ENCODE data around the gene LCMT1. TPM values are rescaled to one million over a fixed set of nuclear protein-coding genes. Genes with fewer than 3 reads are reported as not detected.

LCMT1 gene
- polyA plus RNA-seq, 3 donors, result 27.2 to 34.2 (median 33.1) TPM

DNA sequence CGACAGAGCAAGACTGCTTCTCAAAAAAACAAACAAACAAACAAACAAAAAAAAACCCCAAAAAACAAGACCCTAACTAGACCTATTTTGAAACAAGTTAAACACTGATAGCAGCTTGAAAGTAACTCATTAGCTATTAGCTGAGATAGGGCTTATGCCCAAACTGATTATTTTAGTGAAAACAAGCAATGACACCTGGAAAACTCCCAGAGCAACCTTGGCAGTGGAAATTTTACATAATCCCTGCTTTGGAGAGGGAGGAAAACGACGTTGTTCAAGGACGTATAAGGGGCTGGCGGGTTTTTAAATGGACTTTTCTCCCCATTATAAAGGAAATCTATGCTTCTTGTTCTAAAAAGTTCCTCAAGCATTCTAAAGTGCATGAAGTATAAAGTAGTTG is 59.8 kb downstream of the LCMT1 start:
- Mint-ChIP-seq H3K27ac (no peak overlapping the region), H3K9me3 (no peaks in the 10 kb centered on the region), H3K27me3 (ENCODE audit: low read depth in 3 of 3) (no peaks in the 10 kb centered on the region), H3K4me1 (no peaks in the 10 kb centered on the region), H3K4me3 (no peak overlapping the region), H3K36me3 (peaks cover 68 to 78% of the 10 kb centered on the region in 2 donors)
- Histone ChIP-seq H3K36me3 (replicated peaks in 1 of 2; ENCODE audit: control insufficient read depth in 1 of 2, insufficient read depth in 2 of 2, low read length in 2 of 2) (peaks cover 49 to 91% of the 10 kb centered on the region in 2 donors), H3K4me3 (replicated peaks in 1 of 3; ENCODE audit: low read depth in 2 of 3, low read length in 3 of 3) (no peak overlapping the region), H3K4me2 (replicated peaks; ENCODE audit: extremely low read depth, low read length, poor library complexity, severe bottlenecking) (no peak overlapping the region), H4K20me1 (ENCODE audit: insufficient read depth, low read length) (no peaks in the 10 kb centered on the region), H3K4me1 (ENCODE audit: control insufficient read depth in 1 of 2, insufficient read depth in 2 of 2, low read length in 2 of 2) (no peaks in the 10 kb centered on the region), H2AFZ (ENCODE audit: insufficient read depth, low read depth, low read length, poor library complexity, severe bottlenecking) (no peak overlapping the region), H3K27ac (ENCODE audit: low read depth in 1 of 2, low read length in 2 of 2) (no peak overlapping the region), H3K79me2 (ENCODE audit: insufficient read depth, low read length) (no peaks in the 10 kb centered on the region), H3K9ac (ENCODE audit: insufficient read depth, low read length, poor library complexity, severe bottlenecking) (no peak overlapping the region), H3K27me3 (ENCODE audit: control insufficient read depth in 2 of 2, insufficient read depth in 2 of 2, low read length in 2 of 2) (no peaks in the 10 kb centered on the region), H3K9me3 (replicated peaks in 1 of 2; ENCODE audit: control insufficient read depth in 1 of 2, insufficient read depth in 1 of 2, low read length in 2 of 2) (no peaks in the 10 kb centered on the region)
- TF ChIP-seq, protein P1, sequence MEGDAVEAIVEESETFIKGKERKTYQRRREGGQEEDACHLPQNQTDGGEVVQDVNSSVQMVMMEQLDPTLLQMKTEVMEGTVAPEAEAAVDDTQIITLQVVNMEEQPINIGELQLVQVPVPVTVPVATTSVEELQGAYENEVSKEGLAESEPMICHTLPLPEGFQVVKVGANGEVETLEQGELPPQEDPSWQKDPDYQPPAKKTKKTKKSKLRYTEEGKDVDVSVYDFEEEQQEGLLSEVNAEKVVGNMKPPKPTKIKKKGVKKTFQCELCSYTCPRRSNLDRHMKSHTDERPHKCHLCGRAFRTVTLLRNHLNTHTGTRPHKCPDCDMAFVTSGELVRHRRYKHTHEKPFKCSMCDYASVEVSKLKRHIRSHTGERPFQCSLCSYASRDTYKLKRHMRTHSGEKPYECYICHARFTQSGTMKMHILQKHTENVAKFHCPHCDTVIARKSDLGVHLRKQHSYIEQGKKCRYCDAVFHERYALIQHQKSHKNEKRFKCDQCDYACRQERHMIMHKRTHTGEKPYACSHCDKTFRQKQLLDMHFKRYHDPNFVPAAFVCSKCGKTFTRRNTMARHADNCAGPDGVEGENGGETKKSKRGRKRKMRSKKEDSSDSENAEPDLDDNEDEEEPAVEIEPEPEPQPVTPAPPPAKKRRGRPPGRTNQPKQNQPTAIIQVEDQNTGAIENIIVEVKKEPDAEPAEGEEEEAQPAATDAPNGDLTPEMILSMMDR (IDR thresholded peaks at IDR 0.05), result no peak
- no CpG with 5 or more reads among the region's 5 CpGs for WGBS (ENCODE audit: insufficient coverage)
- intact Hi-C loops (cut with micrococcal nuclease), result no loop called here
- no peak for DNase-seq

DNA sequence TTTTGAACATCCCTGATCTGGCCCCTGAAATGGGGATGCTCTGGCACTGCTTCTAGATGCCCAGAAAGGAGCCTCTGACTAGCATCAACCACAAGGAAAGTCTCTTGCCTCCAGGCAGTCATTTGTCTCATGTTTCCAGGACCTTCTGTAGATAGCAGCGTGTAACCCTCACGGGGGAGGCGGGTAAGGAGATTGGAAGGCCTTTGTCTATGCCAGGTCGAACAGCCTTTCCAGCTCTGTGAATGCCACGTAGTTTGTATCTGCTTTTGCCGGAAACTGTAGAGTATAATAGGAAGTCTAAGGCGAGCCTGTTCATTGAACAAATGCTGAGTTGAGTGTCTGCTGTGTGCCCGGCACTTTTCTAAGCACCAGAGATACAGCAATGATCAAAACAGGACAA is 61.3 kb downstream of the LCMT1 start:
- no peaks in the 10 kb centered on the region for H3K9me3 Mint-ChIP-seq
- H3K4me3 ChIP-seq (replicated peaks in 1 of 3; ENCODE audit: low read depth in 2 of 3, low read length in 3 of 3), result no peak overlapping the region
- H3K4me2 ChIP-seq (replicated peaks; ENCODE audit: extremely low read depth, low read length, poor library complexity, severe bottlenecking), result no peak overlapping the region
- no peak for DNase-seq
- peaks cover 57 to 69% of the 10 kb centered on the region in 2 donors for H3K36me3 Mint-ChIP-seq
- no peaks in the 10 kb centered on the region for H3K79me2 ChIP-seq (ENCODE audit: insufficient read depth, low read length)
- no peaks in the 10 kb centered on the region for H3K9me3 ChIP-seq (replicated peaks in 1 of 2; ENCODE audit: control insufficient read depth in 1 of 2, insufficient read depth in 1 of 2, low read length in 2 of 2)
- 98% methylated on average over 6 of the region's 8 CpGs for WGBS (ENCODE audit: insufficient coverage)
- intact Hi-C loops (cut with micrococcal nuclease), result no loop called here
- H3K9ac ChIP-seq (ENCODE audit: insufficient read depth, low read length, poor library complexity, severe bottlenecking), result no peak overlapping the region
- no peak overlapping the region for H3K27ac ChIP-seq (ENCODE audit: low read depth in 1 of 2, low read length in 2 of 2)
- no peak overlapping the region for H3K4me3 Mint-ChIP-seq
- H3K4me1 ChIP-seq (ENCODE audit: control insufficient read depth in 1 of 2, insufficient read depth in 2 of 2, low read length in 2 of 2), result no peaks in the 10 kb centered on the region
- H4K20me1 ChIP-seq (ENCODE audit: insufficient read depth, low read length), result no peaks in the 10 kb centered on the region
- no peaks in the 10 kb centered on the region for H3K27me3 Mint-ChIP-seq (ENCODE audit: low read depth in 3 of 3)
- peaks cover 38 to 80% of the 10 kb centered on the region in 2 donors for H3K36me3 ChIP-seq (replicated peaks in 1 of 2; ENCODE audit: control insufficient read depth in 1 of 2, insufficient read depth in 2 of 2, low read length in 2 of 2)
- TF ChIP-seq, protein P1 (IDR thresholded peaks at IDR 0.05), result no peak
- no peaks in the 10 kb centered on the region for H3K27me3 ChIP-seq (ENCODE audit: control insufficient read depth in 2 of 2, insufficient read depth in 2 of 2, low read length in 2 of 2)
- peak overlapping the region in 1 of 7 donors; percentile 4 for H3K27ac Mint-ChIP-seq
- H3K4me1 Mint-ChIP-seq, result peaks cover 6% of the 10 kb centered on the region
- no peak overlapping the region for H2AFZ ChIP-seq (ENCODE audit: insufficient read depth, low read depth, low read length, poor library complexity, severe bottlenecking)

Data from CD14-positive monocyte (primary cell).